Body of pancreas (tissue), 4 donors: ENCODE data around the gene RSRC1.

ENCODE experiments used
- CTCF ChIP-seq, 7 experiments: fragments of 450-650 bp in 4 of 7; fragments of 200-600 bp in 3 of 7; sonication (generic) in 3 of 7; IDR thresholded peaks; one replicate each; pipeline ENCODE4 v1.5.1; 2016 to 2019; ENCODE audit warnings: antibody characterized with exemption in 7 of 7
- POLR2A ChIP-seq, 3 donors: fragments of 450-650 bp; IDR thresholded peaks; one replicate each; pipeline ENCODE4 v1.6.1; 2016; ENCODE audit warnings: antibody characterized with exemption in 3 of 3, mild to moderate bottlenecking in 2 of 3

- no peak for TF ChIP-seq CTCF (IDR thresholded peaks at IDR 0.05)
- TF ChIP-seq POLR2A (IDR thresholded peaks at IDR 0.05), result no peak
Measured at GRCh38 chr3:158200955-158201354, 91.1 kb downstream of the RSRC1 start.
